ENCODE measurements around the gene PHACTR1. TPM values are rescaled to one million over a fixed set of nuclear protein-coding genes. Genes with fewer than 3 reads are reported as not detected.

PHACTR1 gene
- total and polyA plus RNA-seq, 2 of the 4 experiments (the other 2 are of a cell fraction): not detected

GRCh38 chr6:12947967-12948366 lies 231.4 kb downstream of the PHACTR1 start:
- POLR2A ChIA-PET (ENCODE audit: unreplicated experiment): no interaction called here
- CTCF ChIA-PET: no interaction called here
- H3K14ac ChIP-seq (replicated peaks; ENCODE audit: low read depth, low read length): no peak overlapping the region
- no peak overlapping the region for H2BK5ac ChIP-seq (ENCODE audit: low read depth, low read length, poor library complexity, severe bottlenecking)
- no peak overlapping the region for H2AK5ac ChIP-seq (ENCODE audit: low read depth, low read length)
- dilution Hi-C loops (cut with HindIII; ENCODE audit: low sequenced_read_pairs, unreplicated experiment) (no loop called here), in situ Hi-C loops (cut with MboI; ENCODE audit: low sequenced_read_pairs) (no loop called here), intact Hi-C loops (cut with micrococcal nuclease) (no loop called here)
- no peak overlapping the region for H3K23ac ChIP-seq (ENCODE audit: low read depth, low read length)
- H3K36me3 ChIP-seq (ENCODE audit: control insufficient read depth, insufficient read depth, low read length): no peaks in the 10 kb centered on the region
- no peak overlapping the region for H2BK120ac ChIP-seq (ENCODE audit: low read depth, low read length)
- H3K9ac ChIP-seq (ENCODE audit: low read depth, low read length): no peak overlapping the region
- no peak overlapping the region for H2AK9ac ChIP-seq (replicated peaks; ENCODE audit: low read depth, low read length, poor library complexity)
- H3K4me1 ChIP-seq (ENCODE audit: control insufficient read depth, insufficient read depth, low read length): no peaks in the 10 kb centered on the region
- H3K4me2 ChIP-seq (ENCODE audit: low read depth, low read length): no peak overlapping the region
- H3K4ac ChIP-seq (ENCODE audit: low read depth, low read length): no peak overlapping the region
- H2BK20ac ChIP-seq (ENCODE audit: low read depth, low read length): no peak overlapping the region
- no peak overlapping the region for H4K91ac ChIP-seq (ENCODE audit: insufficient read depth, low read depth, low read length)
- no peaks in the 10 kb centered on the region for H4K20me1 ChIP-seq (ENCODE audit: insufficient read depth, low read length)
- no peaks in the 10 kb centered on the region; the same call in 1 of the 2 replicates for H3K9me3 ChIP-seq (ENCODE audit: control insufficient read depth, insufficient read depth, low read length)
- ATAC-seq (ENCODE audit: low read depth) (no peak), DNase-seq (no peak)
- no peak overlapping the region for H3K27ac ChIP-seq (ENCODE audit: insufficient read depth, low read length)
- H2AFZ ChIP-seq (replicated peaks; ENCODE audit: low read length, poor library complexity): no peak overlapping the region
- H3K27me3 ChIP-seq (ENCODE audit: control insufficient read depth, insufficient read depth, low read length): no peaks in the 10 kb centered on the region
- H3K56ac ChIP-seq (ENCODE audit: extremely low read depth, insufficient read depth, low read length): no peak overlapping the region
- no peak overlapping the region for H3K4me3 ChIP-seq (ENCODE audit: insufficient read depth, low read depth, low read length)
- no peaks in the 10 kb centered on the region for H3K9me1 ChIP-seq (ENCODE audit: insufficient read depth, low read length)
- H3K79me1 ChIP-seq (ENCODE audit: low read depth in 1 of 2, low read length in 2 of 2): no peaks in the 10 kb centered on the region
- no peak overlapping the region for H4K5ac ChIP-seq (ENCODE audit: low read depth, low read length)
- H4K8ac ChIP-seq (ENCODE audit: low read depth in 2 of 2, low read length in 2 of 2): no peak overlapping the region
- H3K18ac ChIP-seq (ENCODE audit: low read depth, low read length): no peak overlapping the region
- TF ChIP-seq RCOR1 (IDR thresholded peaks at IDR 0.05; ENCODE audit: insufficient replicate concordance, low read length) (no peak), ELK1 (IDR thresholded peaks at IDR 0.05; ENCODE audit: borderline replicate concordance, low read depth, low read length) (no peak), POLR2A (IDR thresholded peaks at IDR 0.05; ENCODE audit: low read depth, low read length) (no peak), CHD1 (IDR thresholded peaks at IDR 0.05; ENCODE audit: low read depth, low read length) (no peak), CTCF (conservative IDR thresholded peaks at IDR 0.05; ENCODE audit: low read depth, low read length) (no peak), FOS (IDR thresholded peaks at IDR 0.05; ENCODE audit: low read depth, low read length) (no peak), RFX5 (IDR thresholded peaks at IDR 0.05; ENCODE audit: low read depth, low read length) (no peak), MAFK (IDR thresholded peaks at IDR 0.05; ENCODE audit: low read depth, low read length) (no peak), NFE2L2 (IDR thresholded peaks at IDR 0.05; ENCODE audit: low read depth, low read length) (no peak), SMC3 (IDR thresholded peaks at IDR 0.05; ENCODE audit: low read depth, low read length) (no peak), MXI1 (IDR thresholded peaks at IDR 0.05; ENCODE audit: borderline replicate concordance, low read depth, low read length) (no peak), CEBPB (IDR thresholded peaks at IDR 0.05; ENCODE audit: low read depth, low read length) (no peak)
- H2BK15ac ChIP-seq (ENCODE audit: low read depth, low read length): no peak overlapping the region
- BruUV-seq (replicated peaks): no TSS peak
- no CpG with 5 or more reads among the region's 1 CpG for WGBS, 2 experiments (ENCODE audit: extremely low coverage in 2 of 2, insufficient read length in 1 of 2)
